ENCODE measurements around the gene RBM18. TPM values are rescaled to one million over a fixed set of nuclear protein-coding genes. Genes with fewer than 3 reads are reported as not detected.

RBM18 gene
- total RNA-seq, 1 experiment from 2014 or later, result 32.5 TPM

DNA sequence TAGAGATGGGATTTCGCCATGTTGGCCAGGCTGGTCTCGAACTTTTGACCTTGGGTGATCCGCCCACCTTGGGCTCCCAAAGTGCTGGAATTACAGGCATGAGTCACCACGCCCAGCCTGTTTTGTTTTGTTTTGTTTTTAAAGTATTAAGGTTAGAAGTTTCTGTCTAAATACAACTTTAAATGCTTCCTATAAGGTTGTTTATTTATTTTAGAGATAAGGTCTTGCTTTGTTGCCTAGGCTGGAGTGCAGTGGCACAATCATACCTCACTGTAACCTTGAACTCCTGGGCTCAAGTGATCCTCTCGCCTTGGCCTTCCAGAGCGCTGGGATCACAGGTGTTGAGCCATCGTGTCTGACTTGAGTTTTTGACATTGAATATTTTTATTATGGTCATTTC, 11.5 kb upstream of the RBM18 start:
- no peaks in the 10 kb centered on the region for H3K27me3 ChIP-seq (ENCODE audit: insufficient read depth, low read length)
- ATAC-seq (no peak), DNase-seq (ENCODE audit: low read depth, low spot score) (no peak)
- H3K4me2 ChIP-seq (ENCODE audit: low read length), result no peak overlapping the region
- no TSS peak for BruUV-seq (replicated peaks)
- CTCF ChIA-PET, result no interaction called here
- POLR2A ChIA-PET, result no interaction called here
- RAD21 ChIA-PET (ENCODE audit: low non-redundant PET in 1 of 2, low total read pairs in 2 of 2, uncharacterized antibody in 2 of 2, unreplicated experiment in 2 of 2), result no interaction called here
- peaks cover 12 to 46% of the 10 kb centered on the region in 2 experiments; a peak in 3 of 4 replicates for H3K36me3 ChIP-seq (ENCODE audit: control insufficient read depth in 1 of 2, insufficient read depth in 2 of 2, low read length in 2 of 2)
- H4K20me1 ChIP-seq (ENCODE audit: insufficient read depth), result peaks cover 9% of the 10 kb centered on the region; the same call in 1 of the 2 replicates
- no peaks in the 10 kb centered on the region for H3K9me2 ChIP-seq (ENCODE audit: insufficient read depth)
- TF ChIP-seq, protein P1, sequence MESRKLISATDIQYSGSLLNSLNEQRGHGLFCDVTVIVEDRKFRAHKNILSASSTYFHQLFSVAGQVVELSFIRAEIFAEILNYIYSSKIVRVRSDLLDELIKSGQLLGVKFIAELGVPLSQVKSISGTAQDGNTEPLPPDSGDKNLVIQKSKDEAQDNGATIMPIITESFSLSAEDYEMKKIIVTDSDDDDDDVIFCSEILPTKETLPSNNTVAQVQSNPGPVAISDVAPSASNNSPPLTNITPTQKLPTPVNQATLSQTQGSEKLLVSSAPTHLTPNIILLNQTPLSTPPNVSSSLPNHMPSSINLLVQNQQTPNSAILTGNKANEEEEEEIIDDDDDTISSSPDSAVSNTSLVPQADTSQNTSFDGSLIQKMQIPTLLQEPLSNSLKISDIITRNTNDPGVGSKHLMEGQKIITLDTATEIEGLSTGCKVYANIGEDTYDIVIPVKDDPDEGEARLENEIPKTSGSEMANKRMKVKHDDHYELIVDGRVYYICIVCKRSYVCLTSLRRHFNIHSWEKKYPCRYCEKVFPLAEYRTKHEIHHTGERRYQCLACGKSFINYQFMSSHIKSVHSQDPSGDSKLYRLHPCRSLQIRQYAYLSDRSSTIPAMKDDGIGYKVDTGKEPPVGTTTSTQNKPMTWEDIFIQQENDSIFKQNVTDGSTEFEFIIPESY (IDR thresholded peaks at IDR 0.05; ENCODE audit: extremely low read depth, insufficient replicate concordance, low read length), result no peak
- no peak for TF ChIP-seq TCF7L2 (IDR thresholded peaks at IDR 0.05; ENCODE audit: borderline replicate concordance, extremely low read depth, insufficient read depth, insufficient read length)
- TF ChIP-seq CBX3 (IDR thresholded peaks at IDR 0.05; ENCODE audit: low read depth), result no peak
- TF ChIP-seq POLR2A (IDR thresholded peaks at IDR 0.05; ENCODE audit: borderline replicate concordance, extremely low read depth, insufficient read depth, insufficient read length), result no peak
- TF ChIP-seq EZH2 (IDR thresholded peaks at IDR 0.05), result no peak
- no peak for TF ChIP-seq POLR2AphosphoS5 (IDR thresholded peaks at IDR 0.05; ENCODE audit: low read depth, low read length)
- TF ChIP-seq ZFX (IDR thresholded peaks at IDR 0.05), result no peak
- no peak for TF ChIP-seq FOSL1 (IDR thresholded peaks at IDR 0.05; ENCODE audit: low read depth)
- TF ChIP-seq SRF (IDR thresholded peaks at IDR 0.05; ENCODE audit: low read depth), result no peak
- TF ChIP-seq SP1 (IDR thresholded peaks at IDR 0.05; ENCODE audit: low read depth), result no peak
- TF ChIP-seq YY1 (IDR thresholded peaks at IDR 0.05; ENCODE audit: extremely low read depth, insufficient replicate concordance, low read depth, low read length), result no peak
- TF ChIP-seq CEBPB (IDR thresholded peaks at IDR 0.05; ENCODE audit: low read depth), result no peak
- TF ChIP-seq, protein P2, sequence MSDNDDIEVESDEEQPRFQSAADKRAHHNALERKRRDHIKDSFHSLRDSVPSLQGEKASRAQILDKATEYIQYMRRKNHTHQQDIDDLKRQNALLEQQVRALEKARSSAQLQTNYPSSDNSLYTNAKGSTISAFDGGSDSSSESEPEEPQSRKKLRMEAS (IDR thresholded peaks at IDR 0.05), result no peak
- no peak for TF ChIP-seq SIN3A (IDR thresholded peaks at IDR 0.05; ENCODE audit: low read depth)
- no peak for TF ChIP-seq CTCF (IDR thresholded peaks at IDR 0.05 in 2 of 3, conservative IDR thresholded peaks at IDR 0.05 in 1 of 3; ENCODE audit: borderline replicate concordance in 1 of 3, insufficient read depth in 1 of 3, low read depth in 2 of 3, low read length in 2 of 3)
- no peak for TF ChIP-seq EZH2phosphoT487 (IDR thresholded peaks at IDR 0.05; ENCODE audit: borderline replicate concordance)
- no peak for TF ChIP-seq RAD21 (IDR thresholded peaks at IDR 0.05; ENCODE audit: low read depth)
- TF ChIP-seq ELF1 (IDR thresholded peaks at IDR 0.05; ENCODE audit: borderline replicate concordance, low read depth), result no peak
- no peak for TF ChIP-seq ZNF274 (IDR thresholded peaks at IDR 0.05; ENCODE audit: low read depth, low read length)
- no peak overlapping the region for H3K9ac ChIP-seq (ENCODE audit: low read length)
- H3K27ac ChIP-seq (ENCODE audit: low read depth, low read length), result no peak overlapping the region
- H2AFZ ChIP-seq (ENCODE audit: low read depth, low read length, poor library complexity, severe bottlenecking), result no peak overlapping the region
- H3K79me2 ChIP-seq (ENCODE audit: insufficient read depth, low read length), result peaks cover 100% of the 10 kb centered on the region
- peaks cover 3 to 13% of the 10 kb centered on the region in 2 experiments; a peak in 2 of 4 replicates for H3K9me3 ChIP-seq (ENCODE audit: control insufficient read depth in 1 of 2, insufficient read depth in 1 of 2, low read depth in 1 of 2, low read length in 2 of 2)
- H3K4me1 ChIP-seq (ENCODE audit: control insufficient read depth in 1 of 2, insufficient read depth in 2 of 2, low read length in 2 of 2), result no peaks in the 10 kb centered on the region
- intact Hi-C loops (cut with micrococcal nuclease), result no loop called here
- no peak overlapping the region for H3K4me3 ChIP-seq (replicated peaks in 1 of 2; ENCODE audit: low read depth in 1 of 2, low read length in 2 of 2)

All from HCT116 (cell line).